HG03097 (cell line): ENCODE data around the gene CHD1.
"Not testable (repeated sequence)": the region's sequence is repeated elsewhere in the genome, so short reads cannot be mapped to it uniquely, and the experiment has no call there.

Experiments used
- ATAC-seq: cut with Tn5 transposase; IDR thresholded peaks from one replicate; pipeline ENCODE4 v1.9.1; 2021; ENCODE audit not compliant: unreplicated experiment, low FRiP score

The CHD1 gene

DNA sequence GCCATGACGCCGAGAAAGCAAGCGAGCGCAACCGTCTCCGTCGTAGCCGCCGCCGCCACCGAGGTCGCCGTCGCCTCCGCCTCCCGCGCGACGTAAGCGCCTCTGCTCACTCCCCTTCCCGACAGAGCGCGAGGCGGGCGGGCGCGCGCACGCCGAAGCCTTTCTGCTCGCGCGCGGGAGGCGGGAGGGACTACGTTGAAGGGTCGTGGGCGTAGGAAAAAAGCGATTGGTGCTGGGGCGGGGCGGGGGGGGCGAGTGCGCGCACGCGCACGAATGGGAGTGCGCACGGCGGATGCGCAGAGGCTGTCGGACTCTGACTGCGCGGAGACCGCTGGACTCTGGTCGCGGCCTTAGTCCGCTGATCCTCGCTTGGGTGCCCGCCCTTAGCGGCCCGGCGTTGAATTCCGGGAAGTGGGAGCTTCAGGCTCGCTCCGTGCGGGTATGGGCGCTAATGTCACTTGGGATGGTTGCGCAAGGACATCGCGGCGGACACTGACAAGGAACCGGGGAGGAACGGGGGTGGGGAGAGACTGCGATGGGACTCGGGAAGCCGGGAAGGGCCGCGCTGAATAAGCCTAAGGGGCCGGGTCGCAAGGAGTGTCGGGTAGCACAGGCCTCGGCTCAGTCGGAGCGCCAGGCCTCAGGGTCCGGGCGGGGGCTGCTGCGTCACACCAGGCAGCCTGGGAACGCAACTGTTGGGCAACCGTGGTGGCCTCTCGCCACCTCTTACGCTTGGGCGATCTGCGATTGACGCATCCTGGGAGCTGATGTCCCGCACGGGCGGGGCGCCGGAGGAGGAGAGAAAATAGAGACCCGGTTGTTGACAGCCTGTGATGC, at the start of gene CHD1:
Gene CHD1, minus strand, starts transcription at position 135 of the 837 bp plus-strand sequence. CDS start 2,621 bp downstream, outside the sequence.
- peak; percentile 69 for ATAC-seq

DNA sequence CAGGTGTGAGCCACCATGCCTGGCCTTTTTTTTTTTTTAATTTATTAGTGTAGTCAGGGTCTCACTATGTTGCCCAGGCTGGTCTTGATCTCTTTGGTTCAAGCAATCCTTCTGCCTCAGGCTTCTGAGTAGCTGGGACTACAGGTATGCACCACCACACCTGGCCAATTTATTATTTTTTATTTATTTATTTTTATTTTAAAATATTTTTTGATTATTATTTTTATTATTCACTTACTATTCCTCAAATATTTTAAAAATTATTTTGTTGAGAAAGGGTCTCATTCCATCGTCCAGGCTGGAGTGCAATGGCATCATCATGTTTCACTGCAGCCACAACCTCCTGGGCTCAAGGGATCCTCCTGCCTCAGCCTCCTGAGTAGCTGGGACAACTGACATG, 49.7 kb upstream of the CHD1 start:
- no peak for ATAC-seq

DNA sequence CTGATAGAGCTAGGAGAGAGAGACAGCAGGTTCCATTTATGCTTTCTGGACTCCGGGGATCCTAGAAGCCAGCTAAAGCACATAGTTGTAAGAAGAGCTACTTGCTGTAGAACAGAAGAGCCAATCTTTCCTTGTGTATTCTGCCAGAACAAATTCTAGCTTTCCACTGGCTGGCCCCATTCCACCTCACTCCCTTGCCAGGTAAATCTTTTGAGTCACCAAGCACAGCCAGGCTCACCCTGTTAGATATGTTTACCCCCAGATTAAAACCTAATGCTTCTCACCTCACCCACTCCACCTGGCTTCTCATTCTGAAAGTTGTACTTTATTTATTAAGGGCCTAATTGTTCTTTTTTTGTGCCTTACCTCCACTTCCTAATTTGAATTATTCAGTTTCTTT, 48.9 kb upstream of the CHD1 start:
- no peak for ATAC-seq

DNA sequence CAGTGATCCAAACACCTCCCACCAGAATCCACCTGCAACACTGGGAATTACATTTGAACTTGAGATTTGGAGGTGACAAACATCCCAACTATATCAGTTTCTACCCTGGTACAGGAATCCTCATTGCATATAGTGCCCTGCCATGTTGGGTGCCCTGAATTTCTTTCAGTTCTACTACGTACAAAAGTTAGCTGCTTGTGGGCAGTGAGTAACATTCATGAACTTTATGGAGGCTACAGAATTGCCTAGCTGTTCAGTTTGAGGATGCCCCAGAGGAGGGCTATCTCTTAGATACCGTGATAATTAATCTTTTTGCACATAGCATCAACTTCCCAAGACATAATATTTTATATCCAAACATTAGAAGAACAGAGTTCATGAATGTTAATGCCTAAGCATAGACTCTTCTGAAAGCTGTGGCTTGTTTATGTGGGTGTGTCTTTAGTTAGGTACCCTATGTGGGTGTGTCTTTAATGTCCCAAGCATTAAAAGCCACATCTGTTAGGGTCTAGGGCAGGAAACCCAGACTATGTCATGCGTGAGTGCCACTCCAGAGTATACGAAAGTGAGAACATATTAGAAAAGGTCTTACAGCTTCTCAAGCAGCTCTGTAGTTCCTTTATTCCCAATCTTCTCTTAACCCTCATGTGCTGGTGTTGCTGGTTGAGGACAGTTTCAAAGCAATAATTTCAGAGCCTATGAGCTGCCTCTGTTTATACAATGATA, 47.0 kb upstream of the CHD1 start:
- ATAC-seq, result peak; percentile 94

DNA sequence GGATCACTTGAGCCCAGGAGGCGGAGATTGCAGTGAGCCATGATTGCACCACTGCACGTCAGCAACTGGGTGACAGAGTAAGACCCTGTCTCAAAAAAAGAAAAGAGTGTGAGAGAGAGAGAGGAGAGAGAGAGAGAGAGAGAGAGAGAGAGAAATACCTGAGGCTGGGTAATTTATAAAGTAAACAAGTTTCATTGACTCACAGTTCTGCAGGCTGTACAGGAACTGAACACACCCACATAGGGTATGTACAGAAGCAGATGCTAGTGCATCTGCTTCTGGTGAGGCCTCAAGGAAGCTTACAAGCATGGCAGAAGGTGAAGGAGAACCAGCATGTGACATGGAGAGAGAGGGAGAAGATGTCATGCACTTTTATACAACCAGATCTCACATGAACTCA, 46.4 kb upstream of the CHD1 start:
- ATAC-seq, result no peak

DNA sequence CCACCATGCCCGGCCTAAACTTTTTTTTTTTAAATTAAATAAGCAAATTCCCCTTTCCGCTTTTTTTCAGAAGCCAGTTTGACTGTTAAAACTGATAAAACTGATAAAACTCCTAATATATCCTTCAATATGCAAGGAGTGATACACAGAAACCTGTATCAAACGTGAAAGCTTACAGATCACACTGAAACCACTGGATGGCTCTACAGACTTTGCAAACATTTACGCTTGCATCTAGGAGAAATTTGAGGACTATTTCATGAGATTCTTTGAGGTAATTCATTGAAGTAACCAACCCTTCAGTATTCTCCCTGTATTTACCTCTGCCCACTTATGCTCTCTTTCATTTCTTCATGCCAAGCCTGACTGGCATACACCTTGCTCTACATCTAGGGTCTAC, 40.6 kb upstream of the CHD1 start:
- ATAC-seq, result no peak

DNA sequence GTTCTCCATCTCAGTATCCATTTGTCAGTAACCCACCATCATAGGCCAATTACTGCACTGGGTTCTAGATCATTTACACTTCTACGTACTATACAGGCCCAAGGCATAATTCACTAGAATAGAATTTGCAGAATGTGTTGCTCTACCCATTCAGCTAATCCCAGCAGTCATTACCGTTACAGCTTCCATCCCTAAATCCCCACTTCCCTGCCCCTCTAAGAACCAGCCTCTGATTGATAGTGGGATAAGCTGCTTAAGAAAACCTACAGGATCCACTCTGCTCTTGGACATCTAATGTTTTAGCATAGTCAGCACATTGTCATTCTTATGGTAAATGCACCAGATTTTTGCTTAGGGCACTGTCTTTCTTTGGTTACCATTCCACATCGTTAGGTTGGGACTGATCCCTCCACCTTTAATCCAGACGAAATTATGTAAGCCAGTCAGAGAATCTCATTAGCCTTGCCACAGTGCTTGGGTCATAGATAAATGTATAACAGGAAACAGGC, 39.3 kb upstream of the CHD1 start:
- no peak for ATAC-seq

DNA sequence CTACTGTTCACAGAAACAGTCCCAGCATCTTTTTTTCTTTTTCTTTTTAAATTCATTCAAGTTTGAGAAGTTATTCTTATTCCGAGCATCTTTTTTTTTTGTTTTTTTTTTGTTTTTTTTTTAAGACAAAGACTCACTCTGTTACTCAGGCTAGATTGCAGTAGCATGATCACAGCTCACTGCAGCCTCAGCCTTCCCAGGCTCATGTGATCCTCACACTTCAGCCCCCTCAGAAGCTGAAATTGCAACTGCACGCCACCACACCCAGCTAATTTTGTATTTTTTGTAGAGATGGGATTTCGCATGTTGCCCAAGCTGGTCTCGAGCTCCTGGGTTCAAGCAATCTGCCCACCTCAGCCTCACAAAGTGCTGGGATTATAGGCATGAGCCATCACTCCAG, 36.4 kb upstream of the CHD1 start:
- ATAC-seq, result no peak

DNA sequence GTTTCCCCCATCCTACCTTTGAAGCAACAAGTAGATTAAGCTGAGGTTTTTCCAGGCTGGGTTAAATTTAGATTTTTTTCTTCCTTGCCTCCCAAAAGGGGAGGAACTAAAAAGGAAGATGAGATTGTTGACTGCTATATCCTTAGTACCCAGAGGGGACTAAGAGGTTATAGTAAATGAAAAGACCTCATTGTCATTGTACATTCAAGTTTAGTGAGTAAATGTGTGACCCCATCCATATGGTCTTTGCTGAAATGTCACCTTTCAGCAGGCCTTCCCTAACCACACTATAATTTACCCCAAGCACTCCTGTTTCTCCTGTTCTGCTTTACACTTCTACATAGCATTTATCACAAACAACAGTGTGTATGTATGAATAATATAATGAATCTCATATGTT, 35.8 kb upstream of the CHD1 start:
- no peak for ATAC-seq

DNA sequence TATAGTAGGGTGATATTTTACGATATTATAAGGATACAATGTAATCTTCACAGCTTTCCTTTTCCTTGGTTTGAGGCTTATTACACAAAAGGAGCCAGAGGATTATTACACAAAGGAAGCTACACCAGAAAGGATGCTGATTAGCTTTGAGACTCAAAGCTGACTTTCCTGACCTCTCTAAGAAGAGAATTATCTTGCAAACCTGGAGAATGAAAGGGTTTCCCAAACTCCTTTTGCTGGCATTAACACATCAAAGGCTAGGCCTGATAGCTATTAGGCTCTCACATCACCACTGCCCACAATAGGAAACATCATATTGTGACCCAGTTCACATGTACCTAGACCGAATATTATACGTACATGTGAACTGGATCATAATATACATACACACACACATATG, 34.2 kb upstream of the CHD1 start:
- no peak for ATAC-seq

DNA sequence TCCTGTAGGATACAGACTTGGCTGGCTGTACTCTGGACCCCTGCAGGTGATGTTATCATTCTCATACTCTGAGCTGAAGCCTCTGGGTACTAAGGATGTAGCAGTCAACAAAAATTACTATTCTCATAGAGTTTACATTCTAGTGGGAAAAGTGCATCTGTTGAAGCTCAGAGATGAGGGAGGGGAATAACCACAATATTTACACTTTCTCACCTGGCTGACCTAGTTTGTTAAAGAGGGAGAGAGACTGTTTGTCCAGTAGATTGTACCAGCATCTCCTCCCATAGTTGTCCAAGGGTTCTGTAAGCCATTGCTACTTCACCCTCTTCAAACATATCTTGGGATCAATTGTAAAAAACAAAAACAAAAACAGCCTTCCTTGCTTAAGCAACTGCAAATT, 33.8 kb upstream of the CHD1 start:
- ATAC-seq, result no peak

DNA sequence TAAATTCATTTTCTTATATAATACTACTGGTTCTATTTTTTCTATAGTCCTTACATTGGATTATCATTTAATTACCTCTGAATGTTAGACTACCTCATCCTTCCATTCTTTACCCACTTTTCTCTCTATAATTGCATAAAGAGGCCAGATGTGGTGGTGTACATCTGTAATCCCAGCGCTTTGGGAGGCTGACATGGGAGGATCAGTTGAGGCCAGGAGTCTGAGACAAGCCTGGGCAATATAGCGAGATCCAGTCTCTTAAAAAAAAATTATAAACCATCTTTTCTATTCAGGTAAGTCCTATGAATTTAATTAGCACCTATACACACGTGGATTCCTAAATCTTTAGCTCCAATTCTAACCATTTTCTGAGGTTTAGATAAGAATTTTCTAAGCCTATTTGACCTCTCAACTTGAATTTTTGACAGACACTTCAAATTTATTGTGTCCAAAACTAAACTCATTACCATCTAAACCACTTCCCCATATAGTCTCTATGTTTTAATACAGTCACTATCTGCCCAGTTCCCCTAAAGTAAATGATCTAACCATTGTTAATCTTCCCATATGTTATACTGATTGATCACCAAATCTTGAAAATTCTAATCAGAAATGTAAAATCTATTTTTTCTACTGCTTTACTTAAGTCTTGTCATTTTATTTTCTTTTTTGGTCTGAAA, 33.0 kb upstream of the CHD1 start:
- no peak for ATAC-seq

DNA sequence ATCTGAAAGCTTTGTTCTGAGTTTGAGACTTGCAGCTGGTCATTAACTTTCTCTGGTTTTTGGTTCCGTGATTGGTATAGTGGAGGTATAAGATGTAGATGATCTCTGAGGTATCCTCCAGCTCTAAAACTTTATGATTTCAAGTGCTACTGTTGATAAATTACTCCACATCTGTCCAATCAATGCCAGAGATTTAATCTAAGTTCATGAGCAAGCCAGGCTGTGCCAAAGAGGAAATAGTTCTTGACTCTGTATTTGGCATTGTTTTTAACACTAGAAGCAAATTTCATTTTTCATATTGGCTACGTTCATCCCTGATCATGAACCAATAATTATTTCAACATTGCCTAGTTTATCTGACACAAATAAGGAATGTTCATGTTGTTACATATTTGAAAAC, 28.5 kb upstream of the CHD1 start:
- no peak for ATAC-seq

DNA sequence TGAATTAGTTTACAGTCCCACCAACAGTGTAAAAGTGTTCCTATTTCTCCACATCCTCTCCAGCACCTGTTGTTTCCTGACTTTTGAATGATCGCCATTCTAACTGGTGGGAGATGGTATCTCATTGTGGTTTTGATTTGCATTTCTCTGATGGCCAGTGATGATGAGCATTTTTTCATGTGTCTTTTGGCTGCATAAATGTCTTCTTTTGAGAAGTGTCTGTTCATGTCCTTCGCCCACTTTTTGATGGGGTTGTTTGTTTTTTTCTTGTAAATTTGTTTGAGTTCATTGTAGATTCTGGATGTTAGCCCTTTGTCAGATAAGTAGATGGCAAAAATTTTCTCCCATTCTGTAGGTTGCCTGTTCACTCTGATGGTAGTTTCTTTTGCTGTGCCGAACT, 27.1 kb upstream of the CHD1 start:
- ATAC-seq, result not testable (repeated sequence)

DNA sequence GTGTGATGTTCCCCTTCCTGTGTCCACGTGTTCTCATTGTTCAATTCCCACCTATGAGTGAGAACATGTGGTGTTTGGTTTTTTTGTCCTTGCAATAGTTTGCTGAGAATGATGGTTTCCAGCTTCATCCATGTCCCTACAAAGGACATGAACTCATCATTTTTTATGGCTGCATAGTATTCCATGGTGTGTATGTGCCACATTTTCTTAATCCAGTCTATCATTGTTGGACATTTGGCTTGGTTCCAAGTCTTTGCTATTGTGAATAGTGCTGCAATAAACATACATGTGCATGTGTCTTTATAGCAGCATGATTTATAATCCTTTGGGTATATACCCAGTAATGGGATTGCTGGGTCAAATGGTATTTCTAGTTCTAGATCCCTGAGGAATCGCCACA, 26.7 kb upstream of the CHD1 start:
- ATAC-seq, result not testable (repeated sequence)

DNA sequence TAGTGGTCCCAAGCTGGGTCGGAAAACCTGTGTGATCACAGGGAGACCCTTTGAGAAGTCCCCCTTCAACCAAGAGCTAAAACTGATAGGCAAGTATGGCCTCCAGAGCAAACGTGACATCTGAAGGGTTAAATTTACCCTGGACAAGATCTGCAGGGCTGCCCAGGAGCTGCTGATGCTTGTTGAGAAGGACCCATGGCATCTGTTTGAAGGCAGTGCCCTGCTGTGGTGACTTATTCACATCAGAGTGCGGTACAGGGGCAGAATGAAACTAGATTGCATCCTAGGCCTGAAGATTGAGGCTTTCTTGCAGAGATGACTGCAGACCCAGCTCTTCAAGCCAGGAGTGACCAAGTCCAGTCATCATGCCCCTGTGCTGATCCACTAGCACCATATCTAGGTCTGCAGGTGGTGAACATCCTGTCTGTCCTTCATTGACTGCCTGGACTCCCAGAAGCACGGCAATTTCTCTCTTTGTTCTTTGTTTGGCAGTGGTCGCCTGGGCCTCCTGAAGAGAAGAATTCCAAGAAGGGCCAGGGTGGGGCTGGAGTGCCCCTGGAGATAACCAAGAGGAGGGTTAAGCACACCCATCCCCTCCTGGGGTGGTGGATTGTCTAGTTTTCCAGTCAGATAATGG, 25.7 kb upstream of the CHD1 start:
- no peak for ATAC-seq

DNA sequence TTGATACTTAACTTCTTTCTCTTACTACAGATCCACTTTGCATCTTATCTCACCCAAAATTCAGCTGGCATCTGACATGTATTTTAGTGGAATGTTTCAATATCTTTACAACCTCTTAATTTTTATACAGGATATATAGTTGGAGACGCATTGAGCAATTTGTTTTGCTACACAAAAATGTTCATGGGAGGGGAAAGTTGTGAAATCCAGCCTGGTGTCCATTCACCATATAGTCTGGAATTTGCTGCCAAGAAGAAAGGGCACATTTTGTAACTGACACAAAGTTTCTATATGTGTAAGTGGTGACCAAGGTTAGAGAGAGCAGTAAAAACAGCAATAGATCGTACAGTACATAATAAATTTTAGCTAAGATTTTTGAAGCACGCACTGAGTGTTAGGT, 14.0 kb upstream of the CHD1 start:
- no peak for ATAC-seq

DNA sequence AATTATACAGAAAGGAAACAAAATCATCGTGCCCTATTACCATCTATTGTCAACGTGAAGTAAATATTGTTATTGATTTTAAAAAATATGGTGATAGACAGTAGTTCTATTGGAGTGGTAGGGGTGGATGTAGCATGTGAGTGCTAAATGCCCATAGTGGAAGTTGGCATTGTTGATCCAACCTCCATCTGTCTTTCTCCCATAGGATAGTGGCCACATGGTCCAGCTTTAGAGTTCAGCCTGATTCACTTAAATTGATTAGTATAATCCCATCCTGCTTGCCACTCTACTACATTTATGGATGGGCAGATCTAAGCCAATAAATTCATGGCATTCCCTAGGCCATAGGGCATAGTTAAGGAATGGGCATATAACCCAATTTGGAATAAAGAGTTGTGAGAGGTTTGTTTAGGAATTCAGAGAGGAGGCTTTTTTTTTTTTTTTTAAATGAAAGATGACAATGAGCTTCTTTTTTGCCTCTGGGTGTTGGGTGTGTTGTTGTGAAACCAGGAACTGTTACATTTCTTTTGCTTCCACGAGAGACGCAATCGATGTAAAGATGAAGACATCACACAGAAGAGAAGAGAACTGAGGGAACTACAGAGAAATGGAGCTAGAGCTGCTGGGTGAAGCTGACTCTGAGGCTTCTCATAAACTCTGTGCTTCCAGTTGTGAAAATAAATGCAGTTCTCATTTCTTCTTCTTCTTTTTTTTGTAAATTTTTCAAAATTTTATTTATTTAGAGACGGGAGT, 12.5 kb upstream of the CHD1 start:
- no peak for ATAC-seq

DNA sequence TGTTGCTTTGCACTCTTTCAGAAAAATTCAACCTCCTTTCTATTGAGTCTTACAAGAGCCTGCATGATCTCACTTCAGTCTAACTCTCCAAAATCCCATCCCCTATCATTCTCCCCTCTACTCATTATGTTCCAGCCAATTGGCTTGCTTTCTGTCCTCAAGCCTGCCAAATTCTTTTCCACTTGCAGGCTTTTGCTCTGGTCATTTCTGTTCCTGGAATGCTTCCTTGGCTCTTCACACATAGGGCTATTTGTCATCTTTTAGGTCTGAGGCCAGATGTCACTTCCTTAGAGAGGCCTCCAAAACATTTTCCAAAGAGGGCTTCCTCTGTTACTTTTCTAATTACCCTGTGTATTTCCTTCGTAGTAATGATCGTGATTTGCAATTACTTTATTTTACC, 11.8 kb upstream of the CHD1 start:
- no peak for ATAC-seq

DNA sequence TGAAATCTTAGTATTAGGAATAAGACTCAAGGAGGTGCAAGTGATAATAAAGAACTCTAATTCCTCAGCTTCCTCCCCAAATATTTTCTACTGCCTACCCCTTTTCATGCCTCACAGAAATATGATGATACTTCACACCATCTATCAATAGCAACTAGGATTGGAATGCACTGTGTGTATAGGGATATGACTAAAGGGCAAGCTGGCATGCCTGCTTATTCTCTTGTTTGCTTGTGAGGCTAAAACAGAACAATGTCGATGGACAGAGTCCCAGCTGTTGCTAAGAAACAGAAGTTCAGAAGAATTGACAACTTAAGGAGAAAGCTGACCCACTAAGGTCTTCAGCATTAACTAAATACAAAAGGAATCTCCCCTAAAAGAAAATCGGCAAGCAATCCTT, 9.7 kb upstream of the CHD1 start:
- no peak for ATAC-seq
